H1 (cell line): ENCODE results near the gene SLC16A5. TPM values are rescaled to one million over a fixed set of nuclear protein-coding genes. Genes with fewer than 3 reads are reported as not detected.

Experiments used
- CTCF ChIA-PET: fragments of 300-600 bp; sonication (Branson Sonifier 250); formaldehyde crosslinking; loops from one replicate; lab custom pipeline; 2021; ENCODE audit not compliant: partially characterized antibody; lab: Charles Lee
- POLR2A ChIA-PET: fragments of 300-600 bp; sonication (Branson Sonifier 250); formaldehyde crosslinking; loops from one replicate; lab custom pipeline; 2021; ENCODE audit warnings: inconsistent platforms; ENCODE audit not compliant: partially characterized antibody; lab: Charles Lee
- DNase-seq, 2 experiments: peaks; one replicate each; pipeline versions ENCODE4 v3.0.0 to v3.0.0-alpha.2; 2010 to 2022; ENCODE audit warnings: low spot score in 2 of 2, low read depth in 1 of 2, mixed read lengths in 1 of 2
- FAIRE-seq: peaks from 2 replicates; lab custom pipeline; 2011; peaks lifted over from hg19 to GRCh38; lab: Jason Lieb, UNC
- H2AFZ ChIP-seq: 2 replicates; pipeline ENCODE4 v1.8.1; 2012; ENCODE audit warnings: low read length, inconsistent platforms
- H2AK5ac ChIP-seq: 2 replicates; pipeline ENCODE4 v1.6.1; 2013; ENCODE audit warnings: low read depth, low read length
- H2BK120ac ChIP-seq: replicated peaks from 2 replicates; pipeline ENCODE3; 2013; ENCODE audit warnings: low read depth, low read length, inconsistent platforms
- H2BK12ac ChIP-seq: 2 replicates; pipeline ENCODE4 v1.6.1; 2013; ENCODE audit warnings: low read depth, low read length
- H2BK15ac ChIP-seq: 2 replicates; pipeline ENCODE4 v1.6.1; 2013; ENCODE audit warnings: low read length
- H2BK20ac ChIP-seq: 2 replicates; pipeline ENCODE4 v1.6.1; 2013; ENCODE audit warnings: low read length
- H2BK5ac ChIP-seq: 2 replicates; pipeline ENCODE4 v1.6.1; 2013; ENCODE audit warnings: low read depth, low read length
- H3K14ac ChIP-seq: 2 replicates; pipeline ENCODE4 v1.6.1; 2013; ENCODE audit warnings: inconsistent platforms; ENCODE audit not compliant: insufficient read length
- H3K18ac ChIP-seq: 2 replicates; pipeline ENCODE4 v1.6.1; 2013; ENCODE audit warnings: low read length; ENCODE audit errors: extremely low read depth
- H3K23ac ChIP-seq: 2 replicates; pipeline ENCODE4 v1.6.1; 2013; ENCODE audit warnings: inconsistent platforms; ENCODE audit not compliant: insufficient read length
- H3K23me2 ChIP-seq: 2 replicates; pipeline ENCODE4 v1.6.1; 2013; ENCODE audit warnings: low read depth, low read length
- H3K27ac ChIP-seq: 2 replicates; pipeline ENCODE4 v1.6.1; 2011; ENCODE audit warnings: low read depth, low read length, inconsistent platforms
- H3K27me3 ChIP-seq, 4 experiments: replicated peaks in 1 of 4; 1 replicate in 1 of 4; 2 replicates in 3 of 4; pipeline versions ENCODE4 v1.6.1 to v1.8.1; 2011 to 2013; ENCODE audit warnings: low read length in 3 of 4, mild to moderate bottlenecking in 3 of 4, inconsistent platforms in 2 of 4, mixed read lengths in 2 of 4, moderate library complexity in 1 of 4; ENCODE audit not compliant: control insufficient read depth in 3 of 4, insufficient read depth in 3 of 4; ENCODE audit errors: extremely low read depth in 1 of 4
- H3K36me3 ChIP-seq, 4 experiments: 2 replicates each; pipeline versions ENCODE4 v1.6.1 to v1.8.1; 2011 to 2013; ENCODE audit warnings: mild to moderate bottlenecking in 4 of 4, low read length in 3 of 4, moderate library complexity in 2 of 4, control low read depth in 1 of 4, inconsistent platforms in 1 of 4; ENCODE audit not compliant: insufficient read depth in 4 of 4, control insufficient read depth in 2 of 4
- H3K4ac ChIP-seq: replicated peaks from 2 replicates; pipeline ENCODE3; 2013; ENCODE audit warnings: low read length, low read depth, mixed read lengths, inconsistent platforms; ENCODE audit not compliant: insufficient read length
- H3K4me1 ChIP-seq, 4 experiments: replicated peaks in 1 of 4; 1 replicate in 1 of 4; 2 replicates in 3 of 4; pipeline versions ENCODE4 v1.6.1 to v1.8.1; 2011 to 2013; ENCODE audit warnings: low read length in 3 of 4, inconsistent platforms in 2 of 4, mixed read lengths in 1 of 4; ENCODE audit not compliant: insufficient read depth in 4 of 4, control insufficient read depth in 3 of 4
- H3K4me2 ChIP-seq, 2 experiments: 2 replicates each; pipeline versions ENCODE4 v1.6.1 to v1.8.1; 2011 to 2013; ENCODE audit warnings: low read depth in 2 of 2, low read length in 2 of 2, control low read depth in 1 of 2, inconsistent platforms in 1 of 2, mild to moderate bottlenecking in 1 of 2; ENCODE audit not compliant: insufficient read depth in 1 of 2
- H3K4me3 ChIP-seq, 4 experiments: fragments of 200-600, 300-600 bp in 1 of 4; sonication (generic), shearing (Covaris generic), sonication (Bioruptor Twin) in 1 of 4; 2 replicates each; pipeline versions ENCODE4 v1.5.1 to v1.8.1; 2011 to 2016; ENCODE audit warnings: low read length in 4 of 4, low read depth in 3 of 4, control low read depth in 2 of 4, inconsistent platforms in 2 of 4, mild to moderate bottlenecking in 2 of 4, mixed read lengths in 1 of 4, moderate library complexity in 1 of 4; ENCODE audit not compliant: insufficient read depth in 2 of 4; ENCODE audit errors: extremely low read depth in 1 of 4
- H3K56ac ChIP-seq: replicated peaks from 2 replicates; pipeline ENCODE3; 2013; ENCODE audit warnings: low read depth, mild to moderate bottlenecking, mixed read lengths, low read length, inconsistent platforms; ENCODE audit not compliant: insufficient read length
- H3K79me1 ChIP-seq: 2 replicates; pipeline ENCODE4 v1.6.1; 2013; ENCODE audit warnings: low read depth, low read length, control low read depth
- H3K79me2 ChIP-seq, 2 experiments: 2 replicates each; pipeline versions ENCODE4 v1.6.1 to v1.8.1; 2012 to 2013; ENCODE audit warnings: low read length in 2 of 2, mild to moderate bottlenecking in 2 of 2, inconsistent platforms in 1 of 2; ENCODE audit not compliant: insufficient read depth in 2 of 2, control insufficient read depth in 1 of 2
- H3K9ac ChIP-seq, 4 experiments: replicated peaks in 1 of 4; 1 replicate in 1 of 4; 2 replicates in 3 of 4; pipeline versions ENCODE4 v1.6.1 to v1.8.1; 2011 to 2013; ENCODE audit warnings: low read depth in 3 of 4, low read length in 3 of 4, control low read depth in 2 of 4, mild to moderate bottlenecking in 2 of 4, moderate library complexity in 2 of 4, inconsistent platforms in 1 of 4; ENCODE audit errors: extremely low read depth in 1 of 4
- H3K9me3 ChIP-seq, 2 experiments: 2 replicates each; pipeline versions ENCODE4 v1.6.1 to v1.8.1; 2012 to 2013; ENCODE audit warnings: mild to moderate bottlenecking in 2 of 2, moderate library complexity in 2 of 2, control low read depth in 1 of 2, inconsistent platforms in 1 of 2, low read depth in 1 of 2, low read length in 1 of 2, mixed read lengths in 1 of 2; ENCODE audit not compliant: insufficient read depth in 2 of 2
- H4K20me1 ChIP-seq, 2 experiments: replicated peaks in 1 of 2; 2 replicates each; pipeline versions ENCODE3 to v1.8.1; 2011 to 2013; ENCODE audit warnings: inconsistent platforms in 2 of 2, low read length in 2 of 2, mild to moderate bottlenecking in 1 of 2; ENCODE audit not compliant: insufficient read depth in 2 of 2, control insufficient read depth in 1 of 2
- H4K5ac ChIP-seq: 2 replicates; pipeline ENCODE4 v1.6.1; 2013; ENCODE audit warnings: low read length, low read depth, mixed read lengths, inconsistent platforms; ENCODE audit not compliant: insufficient read length
- H4K8ac ChIP-seq: 2 replicates; pipeline ENCODE4 v1.8.0; 2013; ENCODE audit warnings: mild to moderate bottlenecking, moderate library complexity, low read length, inconsistent platforms; ENCODE audit not compliant: insufficient read depth; ENCODE audit errors: extremely low read depth
- H4K91ac ChIP-seq: replicated peaks from 2 replicates; pipeline ENCODE3; 2013; ENCODE audit warnings: low read length, mixed read lengths, inconsistent platforms; ENCODE audit not compliant: insufficient read length
- RAD21 ChIP-seq, 2 experiments: IDR thresholded peaks in 1 of 2; conservative IDR thresholded peaks in 1 of 2; 2 replicates each; pipeline ENCODE4 v1.6.1; 2011; ENCODE audit warnings: low read depth in 2 of 2, low read length in 2 of 2, improper control_type of control experiment in 1 of 2, inconsistent platforms in 1 of 2, mild to moderate bottlenecking in 1 of 2, moderate library complexity in 1 of 2
- WGBS, 2 experiments: shearing (Covaris generic) in 1 of 2; methylation state at CpG; one replicate each; pipeline versions ENCODE4 v1.1.6 to v1.1.7; 2013 to 2015; ENCODE audit warnings: low lambda C conversion rate in 2 of 2, mixed read lengths in 2 of 2, inconsistent platforms in 1 of 2, low coverage in 1 of 2, missing lambda C conversion rate in 1 of 2; ENCODE audit not compliant: insufficient replicate concordance in 2 of 2, insufficient coverage in 1 of 2, insufficient read length in 1 of 2; ENCODE audit errors: extremely low coverage in 1 of 2, missing lambda C conversion rate in 1 of 2; 5-methylcytosine and 5-hydroxymethylcytosine counted together
- polyA plus RNA-seq, 7 experiments: library from polyadenylated mRNA; depleted of rRNA in 3 of 7; stranded (reverse) in 5 of 7; unstranded in 2 of 7; fragments of >200 nt in 5 of 7; fragments of 200-250 nt in 2 of 7; gene quantifications; 1 replicate in 5 of 7; 2 replicates in 1 of 7; 4 replicates in 1 of 7; pipeline versions ENCODE4 v1.2.1 to v1.2.3, GENCODE V29; 2011 to 2013; ENCODE audit warnings: missing spikeins in 2 of 7, mixed read lengths in 2 of 7
- total RNA-seq: library from RNA; stranded (reverse); fragmentation: NEBNext Ultra II Directional; extraction: Animal tissue kit (Norgen Biotek cat#: 25700); gene quantifications from 2 replicates; pipeline ENCODE4 v1.2.1, GENCODE V29; 2021

SLC16A5 gene
- total and polyA plus RNA-seq, 2 of the 8 experiments (the other 6 are each of a cell fraction or from before 2014, with no cell fraction given), result 17.1 to 34.7 TPM

- no peak for FAIRE-seq
- ChIA-PET CTCF (interaction anchor here (0.5 to 12.9 kb wide), 14 partner anchors 8 to 147 kb away, joined by 3 to 239 read pairs (median 4); partner anchors contain the start of genes ARMC7, JPT1, MIF4GD and NT5C), POLR2A (interaction anchor here (0.7 to 13.9 kb wide), 12 partner anchors 7 to 125 kb away, joined by 3 to 134 read pairs (median 4); partner anchors contain the start of genes ARMC7 and JPT1)
Measured at GRCh38 chr17:75124041-75124818, 36.5 kb downstream of the SLC16A5 start.

More at GRCh38 chr17:75124041-75124818, 36.5 kb downstream of the SLC16A5 start:
- Histone ChIP-seq H3K9me3 (no peaks in the 10 kb centered on the region), H3K4ac (no peak overlapping the region), H3K79me2 (peaks cover 0 to 2% of the 10 kb centered on the region in 2 experiments; a peak in 1 of 4 replicates), H2BK20ac (no peak overlapping the region), H4K91ac (no peak overlapping the region), H2AFZ (no peak overlapping the region), H3K27me3 (no peaks in the 10 kb centered on the region; a peak in 1 of 7 replicates), H2BK120ac (no peak overlapping the region), H4K8ac (no peak overlapping the region; the same call in 1 of the 2 replicates), H3K23me2 (no peaks in the 10 kb centered on the region), H2BK15ac (no peak overlapping the region), H2BK5ac (no peak overlapping the region), H3K4me2 (no peak overlapping the region), H3K9ac (no peak overlapping the region), H4K20me1 (peaks cover 0 to 3% of the 10 kb centered on the region in 2 experiments), H4K5ac (no peak overlapping the region), H3K56ac (no peak overlapping the region), H3K18ac (no peak overlapping the region), H3K23ac (no peak overlapping the region), H3K27ac (no peak overlapping the region; the same call in 1 of the 2 replicates), H3K4me1 (peaks cover 0 to 2% (median under 1%) of the 10 kb centered on the region in 4 experiments; a peak in 1 of 7 replicates), H3K4me3 (no peak overlapping the region), H3K79me1 (no peaks in the 10 kb centered on the region; the same call in 1 of the 2 replicates), H2BK12ac (no peak overlapping the region), H2AK5ac (no peak overlapping the region), H3K14ac (no peak overlapping the region), H3K36me3 (peaks cover 0 to 4% (median 4%) of the 10 kb centered on the region in 4 experiments; a peak in 4 of 8 replicates)
- 95% methylated on average over 19 of the region's 19 CpGs; no CpG with 5 or more reads in 1 of the 2 experiments for WGBS, 2 experiments
- TF ChIP-seq RAD21 (IDR thresholded peaks at IDR 0.05 in 1 of 2, conservative IDR thresholded peaks at IDR 0.05 in 1 of 2; ENCODE audit: low read depth in 2 of 2, low read length in 2 of 2), result no peak
- no peak for DNase-seq
